ENCODE results near the gene NUTM1. TPM values are rescaled to one million over a fixed set of nuclear protein-coding genes. Genes with fewer than 3 reads are reported as not detected.
"Not testable (repeated sequence)": the region's sequence is repeated elsewhere in the genome, so short reads cannot be mapped to it uniquely, and the experiment has no call there.

Gene NUTM1
- total RNA-seq, 2 donors from 2014 or later = not detected

GRCh38 chr15:34331809-34332208 is 11.3 kb upstream of the NUTM1 start:
- Mint-ChIP-seq H3K27ac (peak overlapping the region; percentile 84 to 93), H3K36me3 (no peaks in the 10 kb centered on the region), H3K4me3 (peak overlapping the region; percentile 46), H3K4me1 (ENCODE audit: low read depth in 2 of 2) (peaks cover 46 to 59% of the 10 kb centered on the region in 2 donors), H3K9me3 (no peaks in the 10 kb centered on the region), H3K27me3 (no peaks in the 10 kb centered on the region)
- ATAC-seq (peak; percentile 67 to 84), DNase-seq (ENCODE audit: low spot score) (no peak)

DNA sequence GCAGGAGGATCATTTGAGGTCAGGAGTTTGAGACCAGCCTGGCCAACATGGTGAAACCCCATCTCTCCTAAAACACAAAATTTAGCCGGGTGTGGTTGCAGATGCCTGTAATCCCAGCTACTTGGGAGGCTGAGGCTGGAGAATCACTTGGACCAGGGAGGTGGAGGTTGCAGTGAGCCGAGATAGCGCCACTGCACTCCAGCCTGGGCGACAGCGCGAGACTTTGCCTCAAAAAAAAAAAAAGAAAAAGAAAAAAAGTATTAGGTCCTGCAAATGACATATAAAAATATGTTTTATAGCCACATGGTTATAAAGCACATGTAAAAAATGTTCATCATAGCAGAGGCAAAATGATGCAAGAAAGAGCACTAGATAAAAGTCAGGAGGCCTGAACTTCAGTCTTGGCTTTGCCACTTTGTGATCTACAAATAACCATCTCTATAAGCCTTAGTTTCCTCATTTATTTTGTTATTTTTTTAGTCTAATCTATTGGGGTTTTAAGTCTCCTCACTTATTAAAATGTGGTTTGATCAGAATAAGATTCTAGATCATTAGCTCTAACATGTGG is 10.5 kb upstream of the NUTM1 start:
- Mint-ChIP-seq H3K36me3 (no peaks in the 10 kb centered on the region), H3K27me3 (no peaks in the 10 kb centered on the region), H3K4me1 (ENCODE audit: low read depth in 2 of 2) (peaks cover 49 to 62% of the 10 kb centered on the region in 2 donors), H3K4me3 (peak overlapping the region; percentile 46), H3K27ac (peak overlapping the region; percentile 84 to 93), H3K9me3 (no peaks in the 10 kb centered on the region)
- ATAC-seq (no peak), DNase-seq (ENCODE audit: low spot score) (no peak)

DNA sequence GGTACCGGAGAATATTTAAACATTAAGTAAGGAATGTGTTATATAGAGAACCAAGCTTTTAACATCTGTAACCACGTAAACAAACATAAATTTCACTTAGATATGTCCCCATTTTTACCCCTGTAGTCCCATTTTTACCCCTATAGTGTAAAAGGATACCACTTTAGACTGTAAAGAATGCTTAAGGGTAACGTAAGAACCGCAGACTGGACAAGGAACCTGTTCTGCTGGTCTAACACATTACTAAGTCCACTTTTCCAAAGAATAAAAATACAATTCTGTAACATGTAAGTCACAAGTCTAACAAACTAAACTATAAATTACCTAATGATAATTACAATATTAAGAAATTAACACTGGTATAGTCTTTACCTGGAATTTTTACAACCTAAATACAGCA is 8.4 kb upstream of the NUTM1 start:
- peaks cover 44 to 51% of the 10 kb centered on the region in 2 donors for H3K4me1 Mint-ChIP-seq (ENCODE audit: low read depth in 2 of 2)
- ATAC-seq (no peak), DNase-seq (ENCODE audit: low spot score) (no peak)
- no peaks in the 10 kb centered on the region for H3K36me3 Mint-ChIP-seq
- H3K9me3 Mint-ChIP-seq = no peaks in the 10 kb centered on the region
- peak overlapping the region; percentile 84 to 93 for H3K27ac Mint-ChIP-seq
- H3K27me3 Mint-ChIP-seq = no peaks in the 10 kb centered on the region
- H3K4me3 Mint-ChIP-seq = peak overlapping the region; percentile 96

DNA sequence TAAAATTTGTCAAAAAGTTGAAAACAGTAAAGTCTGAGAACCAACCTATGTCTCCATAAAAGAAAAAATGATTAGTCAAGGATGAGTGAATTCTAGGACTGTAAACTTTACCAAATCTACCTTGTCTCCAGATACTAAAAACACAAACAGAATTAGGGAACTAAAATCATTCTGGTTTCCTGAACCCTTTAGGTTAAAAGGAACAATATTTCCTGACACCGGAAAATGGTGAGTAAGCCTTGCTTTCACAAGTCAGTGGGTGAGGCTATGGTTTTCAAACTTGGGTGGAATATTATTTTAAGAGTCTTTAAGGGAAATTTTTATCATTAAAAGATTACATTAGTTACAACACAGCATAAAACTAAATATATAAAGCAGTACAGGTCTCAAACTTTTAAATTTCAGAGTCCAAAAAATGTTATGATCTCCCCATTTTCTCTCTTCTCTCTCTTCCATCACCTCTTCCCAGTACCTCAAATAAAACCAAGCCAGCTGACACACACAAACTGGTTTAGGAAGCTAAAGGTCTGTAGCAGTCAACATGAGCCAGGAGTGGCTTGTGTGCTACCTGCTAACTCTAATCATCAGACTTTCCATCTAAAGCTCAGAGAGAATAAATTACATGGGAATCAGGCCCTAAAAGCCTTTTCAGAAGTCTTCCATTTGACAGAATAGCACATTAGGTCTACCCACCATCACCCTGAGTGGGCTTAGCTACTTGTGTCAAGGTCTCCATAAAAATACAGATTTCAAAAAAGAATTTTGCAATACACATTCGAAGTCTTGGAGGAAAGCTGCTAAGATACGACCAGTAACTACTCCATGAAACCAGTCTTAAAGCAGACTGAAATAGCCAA is 7.7 kb upstream of the NUTM1 start:
- no peaks in the 10 kb centered on the region for H3K27me3 Mint-ChIP-seq

GRCh38 chr15:34336231-34336990 is 6.7 kb upstream of the NUTM1 start:
- no peak for DNase-seq (ENCODE audit: low spot score)
- Mint-ChIP-seq H3K27ac (peak overlapping the region; percentile 84 to 93), H3K9me3 (no peaks in the 10 kb centered on the region), H3K27me3 (no peaks in the 10 kb centered on the region), H3K4me3 (peak overlapping the region; percentile 96), H3K36me3 (peaks cover 4% of the 10 kb centered on the region), H3K4me1 (ENCODE audit: low read depth in 2 of 2) (peaks cover 41 to 54% of the 10 kb centered on the region in 2 donors)
- ATAC-seq = no peak

More for the DNA sequence above, 7.7 kb upstream of the NUTM1 start:
- ATAC-seq (no peak), DNase-seq (ENCODE audit: low spot score) (no peak)
- H3K9me3 Mint-ChIP-seq = no peaks in the 10 kb centered on the region
- H3K27ac Mint-ChIP-seq = peak overlapping the region; percentile 84 to 93
- no peaks in the 10 kb centered on the region for H3K36me3 Mint-ChIP-seq
- H3K4me1 Mint-ChIP-seq (ENCODE audit: low read depth in 2 of 2) = peaks cover 43 to 55% of the 10 kb centered on the region in 2 donors
- H3K4me3 Mint-ChIP-seq = peak overlapping the region; percentile 96

DNA sequence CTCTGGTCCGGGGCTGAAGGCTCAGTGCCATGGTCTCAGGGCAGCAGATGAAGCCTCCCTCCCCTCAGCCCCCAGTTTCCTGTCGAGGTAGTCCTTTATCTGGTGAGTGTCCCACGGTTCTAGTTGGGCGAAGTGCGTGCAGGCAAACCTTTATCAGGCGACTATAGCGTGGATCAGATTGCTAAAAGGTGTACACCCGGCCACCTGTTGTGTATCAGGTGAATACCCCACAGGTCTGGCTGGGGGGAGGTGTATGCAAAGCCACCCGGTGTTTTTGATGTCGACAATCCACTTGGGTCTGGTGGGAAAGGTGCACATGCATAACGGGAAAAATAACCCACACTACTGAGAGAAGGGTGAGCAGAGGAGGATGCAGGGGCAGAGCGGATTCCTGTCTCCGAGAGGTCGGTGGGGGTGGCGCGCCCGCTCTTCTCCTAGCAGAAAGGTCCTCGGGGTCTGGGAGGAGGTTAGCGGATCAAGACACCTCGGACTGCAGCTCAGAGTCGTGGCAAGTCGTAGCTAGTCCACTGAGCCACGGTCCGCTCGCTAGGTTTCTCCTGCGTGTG is 6.0 kb upstream of the NUTM1 start:
- Mint-ChIP-seq H3K4me3 (peak overlapping the region; percentile 96), H3K4me1 (ENCODE audit: low read depth in 2 of 2) (peaks cover 42 to 54% of the 10 kb centered on the region in 2 donors), H3K36me3 (peaks cover 11% of the 10 kb centered on the region), H3K9me3 (no peaks in the 10 kb centered on the region), H3K27ac (peak overlapping the region; percentile 84 to 93), H3K27me3 (no peaks in the 10 kb centered on the region)
- no peak for ATAC-seq
- no peak for DNase-seq (ENCODE audit: low spot score)

DNA sequence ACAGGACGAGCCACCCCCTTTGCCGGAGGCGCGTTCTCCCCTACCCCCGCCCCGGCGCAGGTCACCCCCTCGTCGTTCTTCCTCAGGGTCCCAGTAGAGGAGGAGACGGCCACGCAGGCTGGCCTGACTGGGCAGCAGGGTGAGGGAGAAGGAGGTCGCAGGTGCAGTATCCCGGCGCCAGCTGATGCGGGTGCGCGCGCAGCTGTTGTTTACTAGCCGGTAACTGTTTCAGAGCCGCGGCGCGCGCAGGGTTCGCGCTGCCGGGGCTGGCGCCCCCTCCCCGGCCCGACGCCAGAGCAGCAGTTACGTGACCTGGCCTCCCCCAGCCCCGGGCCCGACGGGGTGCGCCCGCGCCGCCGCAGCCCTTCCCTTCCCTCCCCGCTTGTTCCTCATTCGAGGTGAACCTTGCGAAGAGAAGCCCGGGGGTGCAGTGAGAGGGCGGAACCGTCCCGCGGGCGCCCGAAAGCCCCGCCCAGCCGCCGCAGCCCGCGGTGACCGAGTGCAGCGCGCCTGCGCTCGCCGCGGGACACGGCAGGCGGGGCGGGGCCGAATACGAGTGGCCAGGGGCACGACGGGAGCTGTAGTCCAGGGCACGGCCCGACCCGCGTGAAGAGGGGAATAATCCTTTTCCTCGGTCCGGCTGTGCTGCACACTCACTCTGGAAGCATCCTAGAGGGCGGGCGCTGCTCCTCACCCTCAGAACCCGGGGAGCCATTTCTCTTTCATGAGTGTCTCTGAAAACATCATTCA is 5.4 kb upstream of the NUTM1 start, which contains the start of gene SLC12A6:
Gene SLC12A6 (minus strand): TSS at position 225 of the 750 bp plus-strand sequence. CDS start 1,101 bp downstream, outside the sequence.
- H3K27me3 Mint-ChIP-seq = no peaks in the 10 kb centered on the region
- H3K36me3 Mint-ChIP-seq = peaks cover 13% of the 10 kb centered on the region
- peak; percentile 94 for DNase-seq (ENCODE audit: low spot score)
- no peaks in the 10 kb centered on the region for H3K9me3 Mint-ChIP-seq
- peak within 1 kb of the TSS; percentile 84 to 93 for H3K27ac Mint-ChIP-seq
- H3K4me1 Mint-ChIP-seq (ENCODE audit: low read depth in 2 of 2) = peaks cover 41 to 51% of the 10 kb centered on the region in 2 donors
- peak; percentile 92 to 94 for ATAC-seq
- peak within 1 kb of the TSS; percentile 96 for H3K4me3 Mint-ChIP-seq

DNA sequence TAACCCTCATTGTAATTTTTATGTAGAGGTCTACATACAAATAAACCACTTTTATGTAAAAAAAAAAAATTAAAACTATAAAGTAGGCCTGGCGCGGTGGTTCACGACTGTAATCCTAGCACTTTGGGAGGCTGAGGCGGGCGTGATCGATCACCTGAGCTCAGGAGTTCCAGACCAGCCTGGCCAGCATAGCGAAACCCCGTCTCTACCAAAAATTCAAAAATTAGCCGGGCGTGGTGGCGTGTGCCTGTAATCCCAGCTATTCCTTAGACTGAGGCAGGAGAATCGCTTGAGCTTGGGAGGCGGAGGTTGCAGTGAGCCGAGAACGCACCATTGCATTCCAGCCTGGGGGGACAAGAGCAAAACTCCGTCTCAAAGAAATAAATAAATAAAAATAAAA is 4.8 kb upstream of the NUTM1 start:
- Mint-ChIP-seq H3K4me3 (peak overlapping the region; percentile 53), H3K9me3 (no peaks in the 10 kb centered on the region), H3K36me3 (peaks cover 13% of the 10 kb centered on the region), H3K27me3 (no peaks in the 10 kb centered on the region), H3K27ac (peak overlapping the region in 1 of 2 donors; percentile 29), H3K4me1 (ENCODE audit: low read depth in 2 of 2) (peaks cover 41 to 51% of the 10 kb centered on the region in 2 donors)
- DNase-seq (ENCODE audit: low spot score) (no peak), ATAC-seq (no peak)

GRCh38 chr15:34339946-34340345 is 3.2 kb upstream of the NUTM1 start:
- Mint-ChIP-seq H3K4me3 (peak overlapping the region; percentile 29), H3K36me3 (peaks cover 13% of the 10 kb centered on the region), H3K27ac (no peak overlapping the region), H3K27me3 (no peaks in the 10 kb centered on the region), H3K9me3 (no peaks in the 10 kb centered on the region), H3K4me1 (ENCODE audit: low read depth in 2 of 2) (peaks cover 35 to 43% of the 10 kb centered on the region in 2 donors)
- DNase-seq (ENCODE audit: low spot score) = no peak
- no peak for ATAC-seq

GRCh38 chr15:34341381-34342212 is 1.5 kb upstream of the NUTM1 start:
- DNase-seq (ENCODE audit: low spot score) = no peak
- Mint-ChIP-seq H3K27ac (no peak overlapping the region), H3K36me3 (peaks cover 13% of the 10 kb centered on the region), H3K27me3 (no peaks in the 10 kb centered on the region), H3K4me1 (ENCODE audit: low read depth in 2 of 2) (peaks cover 25 to 27% of the 10 kb centered on the region in 2 donors), H3K4me3 (no peak overlapping the region), H3K9me3 (no peaks in the 10 kb centered on the region)
- ATAC-seq = no peak

DNA sequence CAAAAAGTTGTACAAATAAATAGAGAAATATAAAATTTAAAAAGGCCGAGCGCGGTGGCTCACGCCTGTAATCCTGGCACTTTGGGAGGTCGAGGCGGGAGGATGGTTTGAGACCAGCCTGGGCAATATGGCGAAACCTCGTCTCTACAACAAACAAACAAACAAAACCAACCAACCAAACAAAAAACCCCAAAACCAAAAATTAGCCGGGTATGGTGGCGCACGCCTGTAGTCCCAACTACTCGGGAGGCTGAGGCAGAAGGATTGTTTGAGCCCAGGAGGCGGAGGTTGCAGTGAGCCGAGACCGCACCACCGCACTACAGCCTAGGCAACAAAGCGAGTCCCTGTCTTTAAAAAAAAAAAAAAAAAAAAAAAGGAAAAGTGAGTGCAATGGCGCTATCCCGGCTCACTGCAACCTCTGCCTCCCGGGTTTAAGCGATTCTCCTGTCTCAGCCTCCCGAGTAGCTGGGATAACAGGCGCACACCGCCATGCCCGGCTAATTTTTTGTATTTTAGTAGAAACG is 840 bp upstream of the NUTM1 start:
- not testable (repeated sequence) for DNase-seq (ENCODE audit: low spot score); H3K9me3 Mint-ChIP-seq; H3K4me3 Mint-ChIP-seq; H3K27ac Mint-ChIP-seq; H3K27me3 Mint-ChIP-seq; ATAC-seq
- Mint-ChIP-seq H3K4me1 (ENCODE audit: low read depth in 2 of 2) (peaks cover 19 to 20% of the 10 kb centered on the region in 2 donors), H3K36me3 (peaks cover 13% of the 10 kb centered on the region)

All from natural killer cell treated with Interleukin-12 subunit alpha and Interleukin-12 subunit beta and Interleukin-15 and Interleukin-18, amount 100 ng/mL, for 72 hours (primary cell).